HG02970 (cell line): ENCODE measurements around the gene LRMDA.

Source experiments
- ATAC-seq: cut with Tn5 transposase; IDR thresholded peaks from one replicate; pipeline ENCODE4 v1.9.1; 2021; ENCODE audit warnings: mild to moderate bottlenecking, moderate library complexity, moderate number of reproducible peaks; ENCODE audit not compliant: unreplicated experiment, low FRiP score

LRMDA gene

GRCh38 chr10:75994357-75995040, 563.1 kb downstream of the LRMDA start:
- ATAC-seq = no peak

DNA sequence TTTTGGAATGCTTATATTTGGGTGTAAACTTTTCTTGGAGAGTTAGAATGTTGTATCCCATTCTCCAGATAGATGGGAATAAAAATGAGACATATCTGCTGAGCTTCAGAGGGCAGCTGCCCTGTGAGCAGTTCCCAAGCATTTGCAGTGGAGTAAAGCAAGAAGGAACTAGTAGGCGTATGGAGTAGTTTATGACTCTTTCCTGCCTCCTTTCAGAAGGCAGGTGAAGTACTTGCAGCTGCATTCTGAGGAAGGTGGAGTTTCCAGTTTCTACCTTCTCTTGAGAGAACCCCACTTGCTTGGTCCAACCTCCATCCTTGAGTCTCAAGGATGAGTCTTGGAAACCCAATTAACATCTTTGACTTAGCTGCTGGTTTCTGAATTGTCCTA, 563.6 kb downstream of the LRMDA start:
- ATAC-seq = no peak

DNA sequence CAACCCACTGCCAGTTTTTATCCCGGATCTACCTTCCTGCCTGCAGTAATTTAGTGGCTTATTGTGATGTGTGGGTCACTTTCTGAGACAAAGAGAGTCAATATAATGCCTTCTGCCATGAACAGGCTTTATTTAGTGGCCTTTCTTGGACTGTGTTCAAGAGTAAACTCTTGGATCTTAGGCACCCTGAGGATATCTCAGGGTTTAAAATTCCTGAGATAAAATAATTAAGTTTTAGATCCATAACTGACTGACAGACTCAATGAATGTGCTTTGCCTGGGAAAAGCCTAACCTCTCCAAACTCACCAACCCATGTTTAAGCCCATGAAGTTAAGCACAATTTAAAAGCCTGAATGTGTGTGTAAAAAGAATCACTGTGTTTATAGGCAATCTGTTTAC, 564.3 kb downstream of the LRMDA start:
- no peak for ATAC-seq

GRCh38 chr10:75999001-75999400, 567.6 kb downstream of the LRMDA start:
- ATAC-seq = no peak

- ATAC-seq = no peak
These were observed 568.2 kb downstream of the LRMDA start for GRCh38 chr10:75999515-76000209.

DNA sequence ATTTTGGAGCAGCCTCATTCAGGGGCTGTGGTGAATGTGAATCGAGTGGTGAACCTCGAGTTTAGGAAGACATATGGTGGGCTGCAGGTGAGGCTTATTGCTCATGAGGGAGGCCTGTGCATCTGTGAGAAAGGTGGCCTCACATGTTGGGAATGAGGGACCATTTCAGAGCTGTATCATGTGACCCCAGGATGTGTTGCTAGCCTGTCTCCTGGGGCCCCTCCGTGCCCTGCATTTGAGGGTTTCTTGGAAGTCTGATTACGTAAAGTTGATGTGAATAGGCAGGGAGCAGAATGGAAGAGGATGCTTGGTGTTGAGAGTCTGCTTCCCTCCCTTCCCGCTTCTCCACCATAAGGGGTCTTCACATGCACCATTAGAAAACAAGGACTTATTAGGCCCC, 569.1 kb downstream of the LRMDA start:
- ATAC-seq = no peak

DNA sequence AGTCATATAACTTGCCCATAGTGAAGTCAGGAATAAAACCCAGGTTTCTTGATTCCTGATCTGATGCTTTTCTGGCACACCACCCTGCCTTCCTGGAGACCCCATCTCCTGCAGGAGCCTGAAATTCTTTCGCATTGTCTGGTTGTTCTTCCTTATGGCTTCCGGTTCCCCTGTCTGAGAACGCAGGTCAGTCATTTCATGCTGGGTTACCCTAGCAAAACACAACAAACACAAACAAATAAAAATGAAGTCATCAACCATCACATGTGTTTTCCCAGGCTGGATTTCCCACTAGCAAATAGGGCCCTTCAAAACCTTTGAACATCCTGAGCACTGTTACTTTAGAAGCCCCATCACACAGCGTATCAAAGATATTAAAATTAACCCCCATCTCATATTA, 569.6 kb downstream of the LRMDA start:
- no peak for ATAC-seq

DNA sequence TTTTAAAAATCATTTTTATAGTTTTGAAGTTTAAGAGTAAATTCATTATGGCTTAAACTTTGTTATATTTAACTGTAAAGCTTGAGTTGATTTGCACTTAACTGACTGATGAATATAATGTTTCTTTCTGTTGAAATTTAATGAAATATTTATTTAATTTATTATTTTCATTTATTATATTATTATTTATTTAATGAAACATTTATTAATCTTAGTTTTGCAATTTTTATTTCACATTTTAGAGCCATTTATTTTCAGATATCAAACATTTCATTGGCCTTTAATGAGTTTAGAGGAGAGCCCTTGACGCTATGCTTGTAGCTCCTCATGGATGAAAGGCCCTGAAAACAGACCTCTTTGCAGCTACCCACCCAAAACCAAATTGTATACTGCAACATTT, 570.0 kb downstream of the LRMDA start:
- ATAC-seq = no peak

DNA sequence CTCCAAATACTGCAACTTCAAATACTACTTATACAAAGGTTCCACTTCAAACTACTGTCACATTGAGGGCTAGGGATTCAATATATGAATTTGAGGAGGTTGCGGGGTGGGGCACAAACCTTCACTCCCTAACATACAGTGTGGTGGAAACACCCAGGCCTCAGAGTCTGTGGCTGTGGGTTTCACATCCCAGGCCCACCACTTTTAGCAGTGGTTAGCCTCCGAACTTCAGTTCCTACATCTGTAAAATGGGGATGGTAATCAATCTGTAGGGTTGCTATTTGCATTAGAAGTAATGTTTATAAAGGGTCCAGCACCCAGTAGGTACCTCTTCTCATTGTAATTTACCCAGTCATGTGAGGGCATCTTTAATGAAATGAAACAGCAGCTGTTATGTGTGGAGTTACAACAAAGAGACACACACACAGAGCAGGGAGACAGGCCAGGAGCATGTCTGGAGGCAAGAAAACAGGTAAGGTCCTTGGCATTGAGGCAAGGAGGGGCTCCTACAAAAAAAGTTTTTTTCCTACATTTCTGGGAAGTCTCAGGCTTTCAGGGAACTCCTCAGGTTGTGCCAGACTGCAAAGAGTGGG, 570.9 kb downstream of the LRMDA start:
- ATAC-seq = no peak

GRCh38 chr10:76007667-76008181, 576.3 kb downstream of the LRMDA start:
- ATAC-seq = no peak

GRCh38 chr10:76009531-76009930, 578.1 kb downstream of the LRMDA start:
- no peak for ATAC-seq

GRCh38 chr10:76010703-76011102, 579.3 kb downstream of the LRMDA start:
- no peak for ATAC-seq

DNA sequence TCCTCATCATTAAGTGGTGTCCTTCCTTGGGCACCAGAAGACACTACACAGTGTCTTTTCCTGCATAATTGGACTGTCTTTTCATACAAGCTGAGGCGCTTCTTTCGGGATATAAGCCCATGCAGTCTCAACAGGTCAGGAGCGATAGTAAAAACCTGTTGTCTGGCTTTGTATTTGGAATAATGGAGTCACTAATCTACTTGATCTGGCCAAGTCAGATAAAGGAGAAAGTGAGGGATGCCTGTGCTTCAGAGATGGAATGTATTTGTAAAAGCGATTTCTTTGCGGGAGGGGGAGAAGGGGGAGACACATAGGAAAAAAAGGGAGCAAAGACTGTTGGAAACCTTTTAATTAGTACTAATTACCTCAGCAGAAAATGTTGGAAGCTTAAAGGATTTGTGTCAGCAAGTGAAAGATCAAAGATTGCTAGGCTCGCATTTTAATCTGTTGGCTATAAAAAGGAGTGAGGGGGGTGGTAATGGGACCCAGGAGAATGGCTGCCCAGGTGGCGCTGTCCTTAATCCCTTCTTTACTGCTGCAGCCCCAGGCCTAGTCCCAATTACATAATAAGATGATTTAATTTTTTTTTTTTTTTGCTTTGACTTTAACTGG, 581.4 kb downstream of the LRMDA start:
- no peak for ATAC-seq

DNA sequence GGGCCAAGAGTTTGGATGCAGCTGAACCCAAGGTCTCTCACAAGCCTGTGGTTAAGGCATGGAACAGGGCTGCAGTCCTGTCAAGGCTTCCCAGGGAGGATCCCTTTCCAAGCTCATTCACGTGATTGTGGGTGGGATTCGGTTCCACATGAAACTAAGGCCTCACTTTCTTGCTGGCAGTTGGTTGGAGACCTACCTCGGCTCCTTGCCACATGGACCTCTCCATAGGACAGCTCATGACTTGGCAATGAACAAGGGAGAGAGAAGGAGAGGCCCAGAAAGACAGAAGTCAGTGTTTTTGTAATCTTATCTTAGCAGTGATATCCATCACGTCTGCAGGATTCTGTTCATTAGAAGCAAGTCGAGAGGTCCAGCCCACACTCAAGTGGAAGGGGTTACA, 583.8 kb downstream of the LRMDA start:
- ATAC-seq = no peak

DNA sequence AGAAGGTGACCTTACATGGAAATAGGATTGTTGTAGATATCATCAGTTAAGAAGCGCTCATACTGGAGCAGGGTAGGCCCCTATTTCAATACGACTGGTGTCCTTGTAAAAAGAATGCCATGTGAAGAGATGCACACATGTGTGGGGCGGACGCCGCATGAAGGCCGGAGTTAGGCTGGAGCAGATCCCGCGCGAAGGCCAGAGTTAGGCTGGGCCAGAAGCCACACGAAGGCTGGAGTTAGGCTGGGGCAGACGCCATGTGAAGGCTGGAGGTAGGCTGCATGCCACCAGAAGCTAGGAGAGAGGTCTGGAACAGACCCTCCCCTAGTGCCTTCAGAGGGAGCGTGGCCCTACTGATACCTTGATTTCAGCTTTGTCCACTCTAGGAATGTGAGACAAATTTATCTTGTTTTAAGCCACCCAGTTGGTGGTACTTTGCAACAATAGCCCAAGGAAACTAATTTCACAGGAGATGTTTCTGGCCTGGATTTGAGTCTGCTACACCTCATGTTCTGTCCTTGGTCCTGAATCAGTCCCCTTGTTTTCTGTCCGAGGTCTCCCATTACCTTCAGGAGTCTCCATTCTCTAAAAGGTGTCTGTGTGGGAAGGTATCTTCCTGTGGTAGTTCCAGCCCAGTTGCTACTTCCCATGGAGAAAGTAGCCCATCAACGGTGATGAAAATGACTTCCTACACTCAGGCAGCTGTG, 585.8 kb downstream of the LRMDA start:
- no peak for ATAC-seq

DNA sequence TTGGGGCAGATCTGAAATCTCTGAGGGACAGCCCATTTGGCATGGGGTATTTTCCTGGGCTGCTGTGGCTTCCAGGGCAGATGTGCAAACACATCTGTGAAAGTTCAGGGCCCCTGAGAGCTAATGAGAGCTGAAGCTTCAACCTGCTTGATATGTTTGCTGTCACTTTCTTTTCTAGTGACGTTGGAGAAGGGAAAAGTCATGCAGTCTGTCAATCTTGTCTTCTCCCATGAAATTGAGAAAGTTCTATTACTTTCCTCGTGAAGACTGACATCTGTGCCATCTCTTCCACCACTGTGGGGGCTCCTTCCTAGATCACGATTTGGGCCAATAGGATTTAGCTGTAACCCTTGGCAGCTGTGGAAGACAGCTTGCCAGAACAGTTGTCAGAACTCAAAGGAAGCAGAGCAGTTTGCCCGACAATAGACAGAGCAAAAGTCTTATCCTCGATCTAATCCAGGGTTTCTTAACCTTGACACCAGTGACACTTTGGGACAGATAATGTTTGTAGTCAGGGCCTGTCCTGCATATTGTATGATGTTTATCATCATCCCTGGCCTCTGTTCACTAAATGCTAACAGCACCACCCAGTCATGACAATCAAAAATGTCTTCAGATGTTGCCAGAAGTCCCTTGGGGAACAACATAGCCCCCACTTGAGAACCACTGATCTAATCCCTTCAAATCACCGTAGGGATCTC, 586.5 kb downstream of the LRMDA start:
- no peak for ATAC-seq

GRCh38 chr10:76020630-76021029, 589.2 kb downstream of the LRMDA start:
- no peak for ATAC-seq

- no peak for ATAC-seq
These were observed 590.0 kb downstream of the LRMDA start for GRCh38 chr10:76021398-76021797.

GRCh38 chr10:76022366-76022765, 590.9 kb downstream of the LRMDA start:
- ATAC-seq = no peak

DNA sequence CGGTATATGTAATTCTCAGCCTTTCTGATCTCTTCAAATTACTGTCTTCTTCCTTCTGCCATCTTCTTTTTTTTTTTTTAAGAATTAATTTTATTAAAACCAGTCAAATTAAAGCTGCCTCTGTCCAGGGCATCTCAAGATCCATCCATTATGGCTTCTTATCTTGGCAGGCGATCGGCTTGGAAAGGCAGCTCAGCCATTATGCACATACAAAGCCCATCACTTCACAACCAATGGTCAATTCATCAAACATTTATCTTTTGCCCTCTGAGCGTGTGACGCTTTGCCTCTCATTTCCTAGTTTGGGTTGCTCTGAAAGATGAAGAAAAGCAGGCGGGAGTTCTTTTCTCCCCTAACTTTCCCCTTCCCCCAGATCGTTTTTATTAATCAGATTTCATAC, 591.6 kb downstream of the LRMDA start:
- ATAC-seq = no peak
